OCI-M2 (cell line): ENCODE results near the gene NFU1.
"Not testable (repeated sequence)": the region's sequence is repeated elsewhere in the genome, so short reads cannot be mapped to it uniquely, and the experiment has no call there.

Experiments used
- DNase-seq: peaks from one replicate; lab custom pipeline; 2025; ENCODE audit not compliant: unreplicated experiment; lab: John Stamatoyannopoulos, UW

Gene NFU1

DNA sequence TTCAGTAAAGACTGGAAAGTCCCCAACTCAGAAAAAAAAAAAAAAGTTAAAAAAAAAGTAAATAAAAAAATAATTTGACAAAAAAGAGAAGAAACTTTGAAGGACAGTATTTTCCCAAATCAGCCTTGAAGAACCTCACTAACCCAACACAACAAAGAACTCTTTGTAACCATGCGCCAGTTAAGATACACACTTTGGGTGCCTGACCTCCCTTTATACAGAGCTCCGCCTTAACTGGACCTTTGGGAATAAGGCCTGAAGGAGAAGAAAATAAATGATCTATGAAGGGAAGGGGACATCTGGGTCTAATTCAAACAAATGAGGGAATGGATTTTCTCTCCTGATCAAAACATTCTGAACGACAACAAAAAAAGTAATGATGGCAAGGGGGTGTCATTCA is 48.0 kb downstream of the NFU1 start:
- DNase-seq, result no peak

DNA sequence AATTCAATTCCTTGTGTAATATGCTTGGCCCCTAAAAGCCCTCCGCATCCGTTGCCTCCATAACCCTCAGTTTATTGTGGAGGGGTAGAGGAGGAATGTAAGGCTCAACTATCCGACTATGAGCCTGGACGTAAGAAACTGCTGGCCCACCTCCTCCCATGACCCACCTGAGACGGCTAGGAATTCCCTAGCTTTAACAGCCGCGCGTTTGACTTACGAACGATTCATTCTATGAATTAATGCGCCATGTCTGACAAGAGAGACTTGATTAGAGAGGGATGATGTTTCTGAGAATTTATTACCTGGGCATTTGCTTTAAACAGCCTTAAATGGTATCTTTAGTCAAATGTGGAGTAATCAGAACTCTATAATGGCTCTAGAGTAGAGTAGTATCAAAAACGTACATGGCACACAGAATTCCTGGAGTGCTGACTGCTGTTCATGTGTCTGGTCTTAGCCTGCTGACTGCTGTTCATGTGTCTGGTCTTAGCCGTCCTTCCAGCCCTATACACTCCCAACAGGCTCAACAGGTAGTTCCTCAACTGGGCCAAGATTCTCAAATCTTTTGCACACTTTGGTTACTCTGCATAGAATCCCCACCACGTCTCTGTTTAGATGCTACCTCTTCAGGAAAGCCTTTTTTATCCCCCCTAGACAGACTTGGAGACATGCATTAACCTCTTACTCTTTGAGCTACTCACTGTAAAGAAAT is 49.3 kb downstream of the NFU1 start:
- no peak for DNase-seq

- no peak for DNase-seq
Observed at GRCh38 chr2:69386789-69387734, 50.2 kb downstream of the NFU1 start, which contains the start of gene GFPT1. TSS of gene GFPT1 (minus strand) at chr2:69387227. CDS start at chr2:69387071, 156 bp downstream.

DNA sequence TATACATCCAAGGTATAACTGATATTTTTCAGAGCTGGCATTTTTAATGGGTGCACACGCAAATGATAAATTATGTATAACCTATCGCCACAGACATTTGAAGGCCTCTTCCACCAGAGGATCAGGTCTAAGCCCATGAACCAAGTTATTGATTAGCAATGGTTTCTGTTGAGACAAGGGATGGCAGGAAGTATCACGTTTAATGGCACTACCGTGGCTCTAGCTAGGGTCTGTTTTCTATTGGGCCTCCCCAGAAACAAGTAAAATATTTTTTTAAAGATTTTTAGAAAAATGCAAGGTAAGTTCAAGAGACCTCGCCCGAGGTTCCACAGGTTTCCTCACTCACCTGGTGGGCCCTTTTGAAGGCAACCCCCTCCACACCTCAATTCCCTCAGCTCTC is 50.9 kb downstream of the NFU1 start:
- DNase-seq, result no peak

- DNase-seq, result no peak
Observed at GRCh38 chr2:69385443-69386151, 51.6 kb downstream of the NFU1 start.

DNA sequence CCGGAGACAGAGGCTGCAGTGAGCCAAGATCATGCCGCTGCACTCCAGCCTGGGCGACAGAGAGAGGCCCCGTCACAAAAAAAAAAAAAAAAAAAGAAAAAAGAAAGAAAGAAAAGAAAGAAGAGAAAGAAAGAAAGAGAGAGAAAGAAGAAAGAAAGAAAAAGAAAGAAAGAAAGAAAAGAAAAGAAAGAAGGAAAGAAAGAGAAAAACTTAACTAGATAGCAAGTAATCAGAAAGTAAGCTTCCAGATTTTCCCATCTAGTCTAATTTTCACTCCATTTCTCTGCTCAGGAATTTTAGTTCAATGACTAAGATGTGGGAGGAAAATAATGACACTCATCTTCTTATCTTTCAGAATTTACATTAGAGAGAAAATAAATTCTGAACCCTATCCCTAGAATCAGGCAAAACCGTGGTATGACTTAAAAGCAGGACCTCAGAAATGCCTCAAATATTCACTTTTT is 52.6 kb downstream of the NFU1 start:
- DNase-seq, result no peak

DNA sequence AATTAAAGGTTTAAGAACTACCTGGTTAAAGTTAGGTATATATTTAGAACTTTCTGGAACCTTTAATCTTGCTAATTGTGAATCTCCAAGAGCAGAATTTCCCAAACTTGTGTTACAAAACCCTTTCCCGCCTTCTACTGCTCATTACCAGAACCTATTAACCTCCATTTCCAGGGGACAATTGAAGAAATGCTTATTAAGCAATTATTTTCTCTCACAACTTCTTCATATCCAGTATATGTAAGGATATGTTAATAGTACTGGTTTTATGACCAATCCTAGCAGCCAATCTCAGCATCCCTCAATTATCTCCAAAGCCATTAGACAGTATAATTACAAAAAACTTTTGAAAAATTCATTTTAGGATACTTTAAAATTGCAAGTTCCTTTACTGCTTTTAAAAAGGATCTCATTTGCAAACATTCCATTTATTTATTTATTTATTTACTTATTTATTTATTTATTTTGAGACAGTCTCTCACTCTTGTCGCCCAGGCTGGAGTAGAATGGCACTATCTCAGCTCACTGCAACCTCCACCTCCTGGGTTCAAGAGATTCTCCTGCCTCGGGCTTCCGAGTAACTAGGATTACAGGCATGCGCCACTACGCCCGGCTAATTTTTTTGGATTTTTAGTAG is 53.9 kb downstream of the NFU1 start:
- DNase-seq, result no peak

GRCh38 chr2:69382547-69382946 is 54.7 kb downstream of the NFU1 start:
- DNase-seq, result no peak

DNA sequence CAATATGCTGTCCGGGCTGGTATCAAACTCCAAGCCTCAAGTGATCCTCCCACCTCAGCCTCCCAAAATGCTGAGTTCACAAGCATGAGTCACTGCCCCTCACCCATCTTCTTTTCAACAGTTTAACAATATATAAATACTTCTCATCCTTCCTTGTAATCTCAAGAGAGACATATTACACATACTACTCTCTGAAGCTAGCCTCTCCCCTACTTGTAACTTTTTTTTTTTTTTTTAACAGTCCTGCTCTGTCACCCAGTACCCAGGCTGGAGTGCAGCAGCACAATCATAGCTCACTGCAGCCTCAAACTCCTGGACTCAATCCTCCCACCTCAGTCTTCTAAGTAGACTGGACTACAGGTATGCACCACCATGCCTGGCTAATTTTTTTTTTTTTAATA is 55.9 kb downstream of the NFU1 start:
- no peak for DNase-seq

DNA sequence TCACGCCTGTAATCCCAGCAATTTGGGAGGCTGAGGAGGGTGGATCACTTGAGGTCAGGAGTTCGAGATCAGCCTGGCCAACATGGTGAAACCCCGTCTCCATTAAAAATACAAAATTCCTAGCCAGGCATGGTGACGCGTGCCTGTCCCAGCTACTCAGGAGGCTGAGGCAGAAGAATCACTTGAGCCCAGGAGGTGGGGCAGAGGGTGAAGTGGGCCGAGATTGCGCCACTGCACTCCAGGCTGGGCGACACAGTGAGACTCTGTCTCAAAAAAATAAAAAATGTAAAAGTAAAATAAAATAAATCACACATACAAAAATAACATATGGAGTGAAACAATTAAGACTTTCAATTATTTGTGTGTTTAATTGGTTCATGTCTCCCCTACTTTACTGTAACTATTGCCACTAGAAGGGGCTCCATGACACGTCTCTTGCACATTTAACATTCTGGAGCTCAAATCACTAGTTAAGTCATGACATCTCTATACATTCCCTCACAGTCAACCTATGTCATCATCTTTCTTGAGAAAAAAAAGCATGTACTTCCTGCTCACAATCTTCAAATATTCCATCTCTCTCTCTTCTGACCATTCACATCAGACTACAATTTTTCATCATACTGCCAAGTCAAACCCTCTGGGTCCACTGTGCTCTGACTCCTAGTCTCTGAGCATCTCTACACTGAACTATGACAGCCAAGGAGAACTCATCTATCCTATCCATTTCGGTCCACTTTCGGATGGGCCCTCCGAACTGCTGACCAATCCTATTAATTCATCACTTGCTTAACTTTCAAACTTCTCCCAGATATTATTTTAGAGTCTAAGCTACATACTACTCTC is 56.9 kb downstream of the NFU1 start:
- no peak for DNase-seq

DNA sequence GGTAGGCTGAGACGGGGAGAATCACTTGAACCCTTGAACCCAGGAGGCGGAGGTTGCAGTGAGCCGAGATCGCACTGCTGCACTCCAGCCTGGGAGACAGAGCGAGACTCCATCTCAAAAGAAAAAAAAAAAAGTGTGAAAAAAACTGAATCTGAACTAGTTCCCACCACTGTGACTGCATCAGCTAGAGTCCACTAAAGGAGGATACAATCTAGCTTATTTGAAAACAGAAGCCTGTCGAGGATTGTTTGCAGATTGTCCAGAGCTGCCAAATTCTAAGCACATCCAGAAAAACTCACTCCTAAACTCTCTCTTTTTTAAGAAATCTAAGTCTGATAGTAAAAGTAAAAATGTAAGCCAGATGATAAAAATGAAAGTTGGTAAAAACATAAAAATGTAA is 60.8 kb downstream of the NFU1 start:
- DNase-seq, result no peak

DNA sequence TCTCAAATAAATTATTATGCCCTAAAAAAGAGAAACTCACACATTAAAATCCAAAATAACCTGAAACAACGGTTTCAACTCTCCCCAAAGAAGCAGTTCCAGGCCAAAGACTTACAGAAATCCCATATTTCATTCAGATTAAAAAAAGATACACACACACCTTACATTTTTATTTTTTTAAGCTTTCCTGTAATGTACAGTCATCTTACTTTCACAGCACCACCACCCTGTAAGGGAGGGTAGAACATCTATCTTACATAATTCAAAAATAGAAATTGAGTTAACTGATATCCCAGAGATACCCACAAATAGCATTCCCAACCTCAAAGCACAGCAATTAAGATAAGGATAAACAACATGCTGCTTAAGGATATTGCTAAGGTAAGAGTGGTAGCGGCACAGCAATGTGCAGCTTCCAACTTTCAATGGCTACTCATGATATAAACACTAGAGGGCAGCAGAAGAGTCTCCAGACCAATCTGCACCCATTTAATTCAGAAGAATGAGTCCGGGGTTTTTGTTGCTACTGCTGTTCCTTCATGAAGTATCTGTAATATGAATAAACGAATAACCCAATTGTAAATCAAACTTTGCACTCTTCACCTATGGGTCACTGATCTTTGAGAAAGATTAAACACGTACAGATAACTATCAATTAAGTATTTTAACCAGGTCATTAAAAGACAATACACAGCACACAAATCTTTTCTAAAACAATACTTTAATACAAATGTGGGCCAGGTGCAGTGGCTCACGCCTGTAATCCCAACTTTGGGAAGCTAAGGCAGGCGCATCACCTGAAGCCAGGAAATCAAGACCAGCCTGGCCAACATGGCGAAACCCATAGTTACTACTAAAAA is 61.5 kb downstream of the NFU1 start:
- no peak for DNase-seq

DNA sequence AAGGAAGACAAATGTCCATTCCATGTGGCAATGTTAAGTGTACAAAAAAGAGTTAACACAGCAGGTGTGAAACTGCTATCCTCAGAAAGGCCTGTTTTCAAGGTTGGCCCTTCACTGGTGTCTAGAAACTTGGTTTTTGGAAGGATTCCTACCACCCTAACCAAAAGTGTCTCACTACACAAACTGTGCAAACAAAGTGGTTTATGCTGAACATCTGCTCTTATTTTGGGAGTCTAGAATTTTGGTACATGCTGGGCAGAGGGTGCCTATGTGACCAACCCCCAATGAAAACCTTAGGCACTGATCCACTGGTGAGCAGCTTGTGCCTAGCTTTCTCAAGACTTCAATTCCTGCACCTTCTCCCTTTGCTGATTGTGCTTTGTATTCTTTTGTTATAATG is 64.5 kb downstream of the NFU1 start:
- no peak for DNase-seq

DNA sequence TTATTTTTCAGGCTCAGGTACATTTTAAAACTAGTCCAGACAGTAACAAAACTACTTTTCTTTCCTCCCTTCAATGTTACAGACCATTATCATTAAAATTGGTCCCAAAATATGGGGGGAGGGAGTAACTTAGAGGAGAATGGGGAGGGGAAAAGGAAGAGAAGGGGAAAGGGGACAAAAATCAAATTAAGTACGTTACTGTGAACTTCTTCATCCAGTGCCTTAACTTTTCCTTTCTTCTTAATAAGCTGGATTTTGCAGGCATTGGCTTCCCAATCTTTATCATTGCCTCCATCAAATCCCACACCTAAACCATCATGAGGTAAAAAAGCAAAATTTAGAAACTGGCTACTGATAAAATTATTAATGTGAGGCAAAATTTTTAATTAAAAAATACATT is 67.4 kb downstream of the NFU1 start:
- no peak for DNase-seq

DNA sequence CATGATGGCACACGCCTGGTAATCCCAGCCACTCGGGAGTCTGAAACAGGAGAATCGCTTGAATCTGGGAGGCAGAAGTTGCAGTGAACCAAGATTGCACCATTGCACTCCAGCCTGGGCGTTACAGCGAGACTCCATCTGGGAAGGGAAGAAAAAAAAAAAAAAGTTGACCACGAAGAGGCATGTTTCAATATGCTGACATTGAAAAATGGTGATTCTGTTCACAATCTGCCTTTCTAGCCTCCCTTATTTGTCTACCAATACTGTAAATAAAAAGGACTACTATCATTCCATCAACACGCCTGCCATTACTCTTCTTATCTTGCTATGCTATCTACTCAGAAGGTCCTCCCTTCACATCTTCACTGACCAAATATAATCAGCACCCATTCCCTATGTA is 68.6 kb downstream of the NFU1 start:
- DNase-seq, result no peak

GRCh38 chr2:69359371-69359770 is 77.9 kb downstream of the NFU1 start:
- no peak for DNase-seq

- no peak for DNase-seq
Observed at GRCh38 chr2:69358914-69359313, 78.3 kb downstream of the NFU1 start.

DNA sequence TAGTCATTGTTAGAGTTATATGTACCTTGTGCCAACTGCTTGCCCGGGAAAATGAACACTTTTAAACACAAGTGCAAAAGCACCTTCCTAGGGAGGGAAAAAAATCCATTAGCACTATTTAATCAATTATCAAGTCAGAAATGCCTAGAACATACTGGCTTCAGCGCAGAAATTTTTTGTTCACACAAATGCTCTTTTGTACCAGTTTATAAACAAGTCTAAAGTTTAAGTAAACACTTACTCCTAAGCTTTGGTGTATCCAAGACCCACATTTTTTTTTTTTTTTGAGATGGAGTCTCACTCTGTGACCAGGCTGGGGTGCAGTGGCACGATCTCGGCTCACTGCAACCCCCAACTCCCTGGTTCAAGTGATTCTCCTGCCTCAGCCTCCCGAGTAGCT is 80.8 kb downstream of the NFU1 start:
- DNase-seq, result no peak

DNA sequence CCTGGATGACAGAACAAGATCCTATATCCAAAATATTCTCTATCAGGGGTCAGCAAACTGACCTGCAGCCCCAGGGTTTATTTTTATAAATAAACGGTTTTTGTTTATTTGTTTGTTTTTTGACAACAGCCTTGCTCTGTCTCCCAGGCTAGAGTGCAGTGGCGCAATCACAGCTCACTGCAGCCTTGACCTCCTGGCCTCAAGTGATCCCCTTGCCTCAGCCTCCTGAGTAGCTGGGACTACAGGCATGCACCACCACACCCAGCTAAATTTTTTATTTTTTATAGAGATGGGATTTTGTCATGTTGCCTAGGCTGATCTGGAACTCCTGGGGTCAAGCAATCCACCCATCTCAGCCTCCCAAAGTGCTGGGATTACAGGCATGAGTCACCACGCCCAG is 82.3 kb downstream of the NFU1 start:
- not testable (repeated sequence) for DNase-seq
